B cell (primary cell): Measurements from ENCODE around the gene PHLDB1. TPM values are rescaled to one million over a fixed set of nuclear protein-coding genes. Genes with fewer than 3 reads are reported as not detected.

Experiments used
- ATAC-seq: fragments of 200-7000 bp; cut with Tn5 transposase; one replicate; pipeline ENCODE4 v1.10.0; 2021; ENCODE audit warnings: low read depth, mild to moderate bottlenecking, moderate number of reproducible peaks, moderate library complexity
- CTCF ChIA-PET: fragments of 350-600 bp; sonication (Branson Sonifier 250); formaldehyde crosslinking; loops from one replicate; lab custom pipeline; 2021; ENCODE audit warnings: antibody characterized with exemption, inconsistent platforms; lab: Charles Lee
- POLR2A ChIA-PET: fragments of 350-600 bp; sonication (Branson Sonifier 250); formaldehyde crosslinking; loops from one replicate; lab custom pipeline; 2021; ENCODE audit warnings: antibody characterized with exemption; lab: Charles Lee
- DNase-seq: peaks from one replicate; pipeline ENCODE4 v3.0.0; 2013
- H2AFZ ChIP-seq: 2 replicates; pipeline ENCODE4 v1.6.1; 2012; ENCODE audit warnings: mild to moderate bottlenecking, low read depth, low read length; ENCODE audit not compliant: insufficient read depth, poor library complexity, severe bottlenecking
- H3K27ac ChIP-seq, 2 donors: 1 replicate in 1 of 2; 2 replicates in 1 of 2; pipeline ENCODE4 v1.5.1; 2012 to 2013; ENCODE audit warnings: low read length in 2 of 2, mild to moderate bottlenecking in 2 of 2, moderate library complexity in 1 of 2
- H3K27me3 ChIP-seq, 4 experiments: fragments of 200-600 bp in 1 of 4; sonication (generic) in 1 of 4; replicated peaks in 1 of 4; 1 replicate in 2 of 4; 2 replicates in 2 of 4; pipeline versions ENCODE4 v1.6.1 to v1.7.0; 2013 to 2016; ENCODE audit warnings: low read length in 3 of 4, mild to moderate bottlenecking in 2 of 4, mixed read lengths in 1 of 4, moderate library complexity in 1 of 4; ENCODE audit not compliant: insufficient read depth in 4 of 4, control insufficient read depth in 3 of 4; ENCODE audit errors: control extremely low read depth in 1 of 4
- H3K36me3 ChIP-seq, 2 experiments: replicated peaks in 1 of 2; 1 replicate in 1 of 2; 2 replicates in 1 of 2; pipeline versions ENCODE4 v1.6.1 to v1.7.1; 2013; ENCODE audit warnings: low read length in 1 of 2; ENCODE audit not compliant: insufficient read depth in 2 of 2, control insufficient read depth in 1 of 2; ENCODE audit errors: control extremely low read depth in 1 of 2, extremely low read depth in 1 of 2
- H3K4me1 ChIP-seq, 2 donors: fragments of 200-600 bp in 1 of 2; sonication (generic) in 1 of 2; 1 replicate in 1 of 2; 2 replicates in 1 of 2; pipeline versions ENCODE4 v1.5.1 to v1.6.1; 2013 to 2017; ENCODE audit warnings: low read length in 2 of 2; ENCODE audit not compliant: control insufficient read depth in 2 of 2, insufficient read depth in 2 of 2
- H3K4me2 ChIP-seq: replicated peaks from 2 replicates; pipeline ENCODE3; 2012; ENCODE audit warnings: mild to moderate bottlenecking, low read depth, low read length; ENCODE audit not compliant: poor library complexity, severe bottlenecking
- H3K4me3 ChIP-seq, 5 experiments: fragments of 200-600 bp in 1 of 5; sonication (generic) in 1 of 5; 1 replicate in 3 of 5; 2 replicates in 2 of 5; pipeline versions ENCODE4 v1.5.1 to v1.7.0; 2011 to 2016; ENCODE audit warnings: low read length in 4 of 5, mild to moderate bottlenecking in 4 of 5, low read depth in 2 of 5, control low read depth in 1 of 5, moderate library complexity in 1 of 5; ENCODE audit not compliant: insufficient read depth in 1 of 5; ENCODE audit errors: control extremely low read depth in 1 of 5, extremely low read depth in 1 of 5
- H3K79me2 ChIP-seq: fragments of 200-600 bp; sonication (generic); one replicate; pipeline ENCODE4 v1.6.0; 2016; ENCODE audit warnings: low read length; ENCODE audit not compliant: control insufficient read depth, insufficient read depth
- H3K9ac ChIP-seq: fragments of 200-600 bp; sonication (generic); 2 replicates; pipeline ENCODE4 v1.6.1; 2017; ENCODE audit warnings: mild to moderate bottlenecking, low read length, moderate library complexity
- H3K9me3 ChIP-seq, 3 donors: one replicate each; pipeline versions ENCODE4 v1.6.1 to v1.7.1; 2013; ENCODE audit warnings: low read length in 2 of 3; ENCODE audit not compliant: control insufficient read depth in 2 of 3, insufficient read depth in 1 of 3; ENCODE audit errors: control extremely low read depth in 1 of 3
- H4K20me1 ChIP-seq: 2 replicates; pipeline ENCODE4 v1.6.0; 2012; ENCODE audit warnings: mild to moderate bottlenecking, low read length; ENCODE audit not compliant: insufficient read depth, control insufficient read depth, poor library complexity, severe bottlenecking
- H3K27ac Mint-ChIP-seq: one replicate; pipeline ENCODE4 v1.8.0; 2021; ENCODE audit warnings: mixed read lengths
- H3K27me3 Mint-ChIP-seq: one replicate; pipeline ENCODE4 v1.8.0; 2021; ENCODE audit warnings: mixed read lengths
- H3K4me1 Mint-ChIP-seq: one replicate; pipeline ENCODE4 v1.8.0; 2021; ENCODE audit warnings: mixed read lengths
- H3K4me3 Mint-ChIP-seq: one replicate; pipeline ENCODE4 v1.8.0; 2021; ENCODE audit warnings: mixed read lengths
- H3K9me3 Mint-ChIP-seq: one replicate; pipeline ENCODE4 v1.8.0; 2022; ENCODE audit warnings: mixed read lengths; ENCODE audit not compliant: insufficient read depth
- CTCF ChIP-seq: fragments of 200-600 bp; IDR thresholded peaks from one replicate; pipeline ENCODE4 v1.8.0; 2022; ENCODE audit warnings: antibody characterized with exemption, mild to moderate bottlenecking
- EZH2 ChIP-seq: IDR thresholded peaks from 2 replicates; pipeline ENCODE4 v1.6.1; 2012; ENCODE audit warnings: borderline replicate concordance, low read depth, mild to moderate bottlenecking, moderate library complexity, low read length; ENCODE audit not compliant: insufficient read depth, poor library complexity, severe bottlenecking
- WGBS: methylation state at CpG from one replicate; pipeline ENCODE4 v1.1.5; 2013; ENCODE audit warnings: missing lambda C conversion rate; ENCODE audit not compliant: insufficient coverage; 5-methylcytosine and 5-hydroxymethylcytosine counted together
- intact Hi-C: fragments of 100-400 bp; cut with micrococcal nuclease; formaldehyde crosslinking; loops from one replicate; pipeline ENCODE4 v1.10.0; 2022
- polyA plus RNA-seq: library from polyadenylated mRNA; depleted of rRNA; stranded (reverse); fragments of >200 nt; gene quantifications from 2 replicates; pipeline ENCODE4 v1.2.3, GENCODE V29; 2012
- total RNA-seq, 2 donors: library from RNA; stranded (reverse); fragments of 120-200 nt in 1 of 2; gene quantifications; 1 replicate in 1 of 2; 2 replicates in 1 of 2; pipeline versions ENCODE4 v1.2.3 to v1.2.4, GENCODE V29; 2013 to 2022

PHLDB1 gene
- total and polyA plus RNA-seq, 2 donors (not counting 1 experiment from before 2014, with no cell fraction given) = 0.46 to 2.4 TPM

- Histone ChIP-seq H3K27ac (no peak overlapping the region), H3K27me3 (peaks cover 0 to 3% (median under 1%) of the 10 kb centered on the region in 4 experiments), H3K4me2 (no peak overlapping the region), H3K4me3 (no peak overlapping the region), H3K9me3 (no peaks in the 10 kb centered on the region), H3K36me3 (no peaks in the 10 kb centered on the region), H3K79me2 (no peaks in the 10 kb centered on the region), H2AFZ (no peak overlapping the region), H3K9ac (no peak overlapping the region), H3K4me1 (no peaks in the 10 kb centered on the region), H4K20me1 (no peaks in the 10 kb centered on the region)
- H3K4me3 Mint-ChIP-seq = no peak overlapping the region
- intact Hi-C loops = no loop called here
- WGBS = 99% methylated on average over 9 of the region's 10 CpGs
- H3K27me3 Mint-ChIP-seq = peaks cover 8% of the 10 kb centered on the region
- ATAC-seq = no peak
- peaks cover 2% of the 10 kb centered on the region for H3K4me1 Mint-ChIP-seq
- TF ChIP-seq EZH2 (no peak), CTCF (no peak)
- H3K27ac Mint-ChIP-seq = no peak overlapping the region
- no peaks in the 10 kb centered on the region for H3K9me3 Mint-ChIP-seq
- DNase-seq = no peak
- ChIA-PET CTCF (no interaction called here), POLR2A (no interaction called here)
Measured at GRCh38 chr11:118627566-118627965, 20.2 kb downstream of the PHLDB1 start.

- intact Hi-C loops = no loop called here
- WGBS = 96% methylated on average over 20 of the region's 20 CpGs
- H4K20me1 ChIP-seq = no peaks in the 10 kb centered on the region
- no peaks in the 10 kb centered on the region for H3K4me1 Mint-ChIP-seq
- no peaks in the 10 kb centered on the region for H3K9me3 ChIP-seq
- H3K27me3 Mint-ChIP-seq = peaks cover 4% of the 10 kb centered on the region
- no peaks in the 10 kb centered on the region for H3K36me3 ChIP-seq
- H3K79me2 ChIP-seq = no peaks in the 10 kb centered on the region
- H3K27ac Mint-ChIP-seq = no peak overlapping the region
- ATAC-seq (no peak), DNase-seq (no peak)
- CTCF ChIA-PET = no interaction called here
- H3K4me2 ChIP-seq = no peak overlapping the region
- H3K27ac ChIP-seq = no peak overlapping the region
- no peaks in the 10 kb centered on the region for H3K4me1 ChIP-seq
- no peaks in the 10 kb centered on the region for H3K9me3 Mint-ChIP-seq
- TF ChIP-seq CTCF (no peak), EZH2 (no peak)
- no peak overlapping the region for H3K9ac ChIP-seq
- POLR2A ChIA-PET = no interaction called here
- H3K4me3 Mint-ChIP-seq = no peak overlapping the region
- H2AFZ ChIP-seq = no peak overlapping the region
- no peak overlapping the region for H3K4me3 ChIP-seq
- no peaks in the 10 kb centered on the region for H3K27me3 ChIP-seq
Measured at GRCh38 chr11:118628031-118628430, 20.6 kb downstream of the PHLDB1 start.
